Stimulated activated CD8-positive, alpha-beta memory T cell treated with anti-CD3 and anti-CD28 coated beads, Interleukin-12 subunit alpha, Interleukin-12 subunit beta, amount 100 ng/mL, for 1 hour (primary cell): ENCODE results near the gene UFL1.
"Not testable (repeated sequence)": the region's sequence is repeated elsewhere in the genome, so short reads cannot be mapped to it uniquely, and the experiment has no call there.

Experiments
- DNase-seq: peaks from one replicate; pipeline ENCODE4 v3.0.0-alpha.2; 2020; ENCODE audit warnings: low read depth

Gene UFL1

DNA sequence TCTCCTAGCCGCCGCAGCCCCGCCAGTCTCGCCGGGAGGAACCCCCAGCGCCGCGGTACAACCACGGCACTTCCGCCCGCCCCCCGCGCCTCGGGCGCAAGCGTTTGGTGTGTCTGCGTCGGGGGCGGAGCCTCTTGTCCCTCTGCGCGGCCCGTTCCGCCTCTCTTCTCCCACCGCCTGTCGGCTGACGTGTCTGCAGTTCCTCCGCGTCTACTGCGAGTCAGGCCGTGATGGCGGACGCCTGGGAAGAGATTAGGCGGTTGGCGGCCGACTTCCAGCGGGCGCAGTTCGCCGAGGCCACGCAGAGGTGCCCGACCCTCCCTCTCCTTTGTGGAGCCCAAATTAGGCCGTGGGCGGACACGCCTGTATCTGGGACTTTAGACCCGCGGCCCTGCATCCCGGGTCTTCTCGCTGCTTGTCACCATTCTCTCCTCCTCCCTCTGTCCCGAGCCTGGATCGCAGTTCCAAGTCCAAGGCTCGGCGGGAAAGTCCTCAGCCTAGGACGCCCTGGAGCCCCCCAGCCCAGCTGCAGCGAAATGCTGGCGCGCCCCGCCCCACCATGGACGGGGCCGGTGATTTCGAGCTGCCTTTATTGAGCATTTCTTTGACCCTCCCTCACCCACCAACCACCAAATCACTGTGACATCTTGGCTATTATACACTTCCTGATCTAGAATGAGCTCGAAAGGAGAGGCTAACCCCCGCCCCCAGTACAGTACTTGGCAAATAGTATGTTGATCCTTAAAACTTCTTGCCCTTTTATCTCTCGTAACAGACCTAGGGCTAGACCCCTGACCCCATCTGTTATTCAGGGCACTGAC, at the start of gene UFL1:
TSS of gene UFL1 (plus strand) at position 163 of the 821 bp plus-strand sequence. CDS start at position 231, 68 bp downstream.
- DNase-seq = peak; percentile 91

GRCh38 chr6:96472291-96472690, 49.3 kb upstream of the UFL1 start:
- DNase-seq = not testable (repeated sequence)

DNA sequence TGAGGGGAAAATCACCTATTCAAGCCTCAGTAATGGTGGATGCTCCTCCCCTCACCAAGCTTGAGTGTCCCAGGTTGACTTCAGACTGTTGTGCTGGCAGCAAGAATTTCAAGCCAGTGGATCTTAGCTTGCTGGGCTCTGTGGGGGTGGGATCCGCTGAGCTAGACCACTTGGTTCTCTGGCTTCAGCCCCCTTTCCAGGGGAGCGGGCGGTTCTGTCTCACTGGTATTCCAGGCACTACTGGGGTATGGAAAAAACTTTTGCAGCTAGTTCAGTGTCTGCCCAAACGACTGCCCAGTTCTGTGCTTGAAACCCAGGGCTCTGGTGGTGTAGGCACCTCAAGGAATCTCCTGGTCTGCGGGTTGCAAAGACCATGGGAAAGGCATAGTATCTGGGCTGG, 42.9 kb upstream of the UFL1 start:
- DNase-seq = no peak

- DNase-seq = no peak
These were observed 29.7 kb upstream of the UFL1 start for GRCh38 chr6:96491926-96492325.

DNA sequence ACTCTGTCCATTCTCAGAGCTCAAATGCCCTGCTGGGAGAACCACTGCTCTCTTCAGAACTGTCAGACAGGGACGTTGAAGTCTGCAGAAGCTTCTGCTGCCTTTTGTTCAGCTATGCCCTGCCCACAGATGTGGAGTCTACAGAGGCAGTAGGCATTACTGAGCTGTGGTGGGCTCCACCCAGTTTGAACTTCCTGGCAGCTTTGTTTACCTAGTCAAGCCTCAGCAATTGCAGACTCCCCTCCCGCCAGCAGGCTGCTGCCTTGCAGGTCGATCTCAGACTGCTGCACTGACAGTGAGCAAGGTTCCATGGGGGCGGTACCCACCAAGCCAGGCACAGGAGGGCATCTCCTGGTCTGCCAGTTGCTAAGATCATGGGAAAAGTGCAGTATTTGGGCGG, 21.8 kb upstream of the UFL1 start:
- peak; percentile 25 for DNase-seq

GRCh38 chr6:96502915-96503314, 18.7 kb upstream of the UFL1 start:
- DNase-seq = no peak

- no peak for DNase-seq
These were observed 16.2 kb upstream of the UFL1 start for GRCh38 chr6:96505363-96505762.

DNA sequence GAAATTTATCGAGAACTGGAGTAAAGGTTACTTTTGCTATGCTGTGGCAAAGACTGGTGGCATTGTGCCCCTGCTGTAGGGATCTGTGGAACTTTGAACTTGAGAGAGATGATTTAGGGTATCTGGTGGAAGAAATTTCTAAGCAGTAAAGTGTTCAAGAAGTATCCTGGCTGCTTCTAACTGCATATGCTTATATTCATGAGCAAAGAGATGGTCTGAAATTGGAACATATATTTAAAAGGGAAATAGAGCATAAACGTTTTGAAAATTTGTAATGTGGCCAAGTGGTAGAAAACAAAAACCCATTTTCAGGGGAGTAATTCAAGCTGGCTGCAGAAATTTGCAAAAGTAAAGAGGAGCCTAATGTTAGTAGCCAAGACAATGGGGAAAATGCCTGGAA, 12.3 kb upstream of the UFL1 start:
- DNase-seq = no peak

GRCh38 chr6:96520171-96521115, 1.2 kb upstream of the UFL1 start:
- DNase-seq = no peak

GRCh38 chr6:96521306-96521643, 331 bp upstream of the UFL1 start:
- DNase-seq = no peak

- no peak for DNase-seq
These were observed 931 bp downstream of the UFL1 start for GRCh38 chr6:96522465-96523009.

GRCh38 chr6:96528193-96528592, 6.6 kb downstream of the UFL1 start:
- no peak for DNase-seq

GRCh38 chr6:96532399-96532798, 10.8 kb downstream of the UFL1 start:
- DNase-seq = no peak

DNA sequence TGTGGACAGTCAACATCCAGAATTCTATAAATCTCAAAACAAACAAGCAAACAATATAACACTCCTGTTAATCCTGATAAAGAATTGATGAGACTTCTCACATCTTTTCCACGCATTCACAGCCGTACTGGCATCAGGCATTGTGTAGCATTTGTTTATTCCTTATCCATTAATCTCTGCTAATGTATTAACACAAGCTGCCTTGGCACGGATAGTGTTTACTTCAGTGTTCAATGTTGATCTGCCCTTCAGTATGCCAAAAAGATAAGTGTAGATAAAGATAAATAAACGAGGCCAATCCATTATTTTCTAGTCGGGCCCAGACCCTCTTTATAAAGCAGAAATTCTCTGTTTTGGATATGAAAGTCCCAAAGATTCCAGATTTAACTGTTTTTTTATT, 16.1 kb downstream of the UFL1 start:
- no peak for DNase-seq

DNA sequence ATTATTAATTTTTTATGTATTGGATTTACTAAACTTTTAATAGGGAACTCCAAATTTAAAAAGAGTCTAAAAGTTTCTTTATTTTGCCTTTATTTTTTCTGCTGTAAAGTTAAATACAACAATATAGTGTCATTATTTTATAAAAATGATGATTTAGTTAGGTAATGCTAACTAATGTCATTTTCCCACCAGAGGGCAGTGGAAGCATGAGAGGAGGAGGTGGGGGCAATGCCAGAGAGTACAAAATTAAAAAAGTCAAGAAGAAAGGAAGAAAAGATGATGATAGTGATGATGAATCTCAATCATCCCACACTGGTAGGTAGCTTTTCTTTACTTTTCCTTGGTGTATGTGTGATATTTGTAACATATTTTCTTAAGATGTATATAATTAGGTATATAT, 21.1 kb downstream of the UFL1 start:
- no peak for DNase-seq

DNA sequence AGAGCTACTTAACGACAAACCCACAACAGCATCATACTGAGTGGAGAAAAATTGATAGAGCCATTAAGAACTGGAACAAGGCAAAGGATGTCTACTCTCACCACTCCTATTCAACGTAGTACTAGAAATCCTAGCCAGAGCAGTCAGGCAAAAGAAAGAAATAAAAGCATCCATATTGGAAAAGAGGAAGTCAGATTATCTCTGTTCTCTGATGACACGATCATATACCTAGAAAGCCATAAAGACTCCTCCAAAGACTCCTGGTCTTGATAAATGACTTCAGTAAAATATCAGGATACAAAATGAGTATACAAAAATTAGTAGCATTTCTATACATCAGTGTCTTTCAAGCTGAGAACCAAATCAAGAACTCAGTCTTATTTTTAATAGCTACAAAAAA, 24.3 kb downstream of the UFL1 start:
- no peak for DNase-seq

GRCh38 chr6:96547654-96548053, 26.0 kb downstream of the UFL1 start:
- DNase-seq = no peak

GRCh38 chr6:96554558-96554957, 33.0 kb downstream of the UFL1 start:
- no peak for DNase-seq

- not testable (repeated sequence) for DNase-seq
These were observed 38.1 kb downstream of the UFL1 start for GRCh38 chr6:96559740-96560139.

- no peak for DNase-seq
These were observed 41.3 kb downstream of the UFL1 start, which contains the start of gene FHL5 for GRCh38 chr6:96562886-96563285. Gene FHL5, plus strand, starts transcription at chr6:96563128. Its CDS starts 40,486 bp downstream, at chr6:96603614.

DNA sequence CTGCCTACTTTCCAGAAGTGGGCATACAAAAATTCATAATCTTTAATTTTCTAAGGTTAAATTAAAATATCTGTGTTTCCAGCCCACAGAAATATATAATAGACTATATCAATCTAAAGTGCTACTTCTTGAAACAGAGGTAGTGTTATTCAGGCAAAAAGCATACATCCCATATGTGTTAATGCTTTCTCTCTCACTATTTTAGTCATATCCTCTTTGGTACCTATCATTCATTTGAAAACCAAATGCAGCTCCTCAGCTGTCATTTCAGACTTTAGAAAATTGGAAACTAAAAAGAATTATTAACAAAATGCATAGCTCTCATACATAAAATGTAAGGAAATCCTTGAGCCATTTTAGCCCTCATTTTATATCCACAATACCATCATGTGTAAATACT, 42.2 kb downstream of the UFL1 start:
- DNase-seq = no peak

- no peak for DNase-seq
These were observed 48.4 kb downstream of the UFL1 start for GRCh38 chr6:96570053-96570452.

DNA sequence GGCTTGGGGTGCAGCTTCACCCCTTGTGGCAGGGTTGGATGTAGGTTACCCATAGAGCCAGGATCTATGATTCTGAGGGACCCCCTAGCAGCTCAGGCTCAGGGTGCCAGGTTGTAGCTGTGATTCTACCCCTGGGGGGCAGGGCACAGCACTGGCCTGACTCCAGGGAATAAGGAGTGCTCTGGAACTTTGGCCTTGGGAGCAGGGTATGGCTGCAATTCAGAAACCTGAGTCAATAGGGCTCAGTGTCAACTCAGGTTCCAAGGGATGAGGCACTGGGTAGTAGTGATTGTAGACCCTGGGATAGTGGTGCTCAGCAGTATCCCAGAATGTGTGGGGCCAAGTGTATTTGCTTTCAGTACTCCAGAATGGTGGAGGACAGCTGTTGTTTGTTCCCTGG, 49.9 kb downstream of the UFL1 start:
- DNase-seq = no peak
